OCI-LY7 (cell line): Measurements from ENCODE around the gene LRP1B. TPM values are rescaled to one million over a fixed set of nuclear protein-coding genes. Genes with fewer than 3 reads are reported as not detected.

Experiments used
- BruUV-seq: library from RNA; stranded (reverse); fragments of 400-500 nt; replicated peaks from 2 replicates; lab custom pipeline; 2021; lab: Mats Ljungman, UMichigan
- CTCF ChIA-PET: fragments of 300-600 bp; sonication (Branson Sonifier 250); formaldehyde crosslinking; loops from one replicate; lab custom pipeline; 2022; ENCODE audit warnings: antibody characterized with exemption; ENCODE audit not compliant: unreplicated experiment; lab: Charles Lee
- POLR2A ChIA-PET: fragments of 300-600 bp; sonication (Branson Sonifier 250); formaldehyde crosslinking; loops from one replicate; lab custom pipeline; 2022; ENCODE audit warnings: antibody characterized with exemption; lab: Charles Lee
- DNase-seq: peaks from one replicate; pipeline ENCODE4 v3.0.0-alpha.2; 2015; ENCODE audit warnings: low spot score
- H2AFZ ChIP-seq: fragments of 200-600 bp; sonication (generic), shearing (Covaris generic); 2 replicates; pipeline ENCODE4 v1.6.1; 2014; ENCODE audit warnings: mild to moderate bottlenecking, antibody characterized with exemption, low read length, moderate library complexity
- H3K27ac ChIP-seq: fragments of 200-600 bp; sonication (generic); 2 replicates; pipeline ENCODE4 v1.5.1; 2014; ENCODE audit warnings: mixed run types, low read depth, mild to moderate bottlenecking, moderate library complexity, low read length, inconsistent platforms; ENCODE audit not compliant: poor library complexity, severe bottlenecking
- H3K36me3 ChIP-seq: fragments of 200-600 bp; sonication (generic); 2 replicates; pipeline ENCODE4 v1.6.1; 2014; ENCODE audit warnings: mild to moderate bottlenecking, antibody characterized with exemption, low read length, moderate library complexity, mixed read lengths; ENCODE audit not compliant: insufficient read depth
- H3K4me1 ChIP-seq: fragments of 200-600 bp; sonication (generic); 2 replicates; pipeline ENCODE4 v1.5.1; 2014; ENCODE audit warnings: mild to moderate bottlenecking, low read length; ENCODE audit not compliant: insufficient read depth, poor library complexity, severe bottlenecking
- H3K4me2 ChIP-seq: fragments of 200-600 bp; sonication (generic); 2 replicates; pipeline ENCODE4 v1.6.1; 2014; ENCODE audit warnings: mild to moderate bottlenecking, low read length
- H3K4me3 ChIP-seq: fragments of 200-600 bp; sonication (generic); 2 replicates; pipeline ENCODE4 v1.5.1; 2014; ENCODE audit warnings: mild to moderate bottlenecking, low read depth, low read length; ENCODE audit not compliant: poor library complexity, severe bottlenecking
- H3K79me2 ChIP-seq: fragments of 200-600 bp; sonication (generic); 2 replicates; pipeline ENCODE4 v1.6.1; 2016; ENCODE audit warnings: low read depth, mild to moderate bottlenecking, low read length, moderate library complexity, mixed read lengths; ENCODE audit not compliant: insufficient read depth
- H3K9me2 ChIP-seq: fragments of 200-600 bp; sonication (generic); 2 replicates; pipeline ENCODE4 v1.6.1; 2016; ENCODE audit warnings: mild to moderate bottlenecking, low read length, mixed read lengths; ENCODE audit not compliant: insufficient read depth
- H3K9me3 ChIP-seq: fragments of 200-600 bp; sonication (generic); 2 replicates; pipeline ENCODE4 v1.6.1; 2014; ENCODE audit warnings: mild to moderate bottlenecking, mixed run types, low read length, mixed read lengths
- H4K20me1 ChIP-seq: fragments of 200-600 bp; sonication (generic); 2 replicates; pipeline ENCODE4 v1.6.1; 2014; ENCODE audit warnings: mild to moderate bottlenecking, antibody characterized with exemption, low read length, moderate library complexity, mixed read lengths; ENCODE audit not compliant: insufficient read depth
- CTCF ChIP-seq: fragments of 200-600 bp; sonication (generic); conservative IDR thresholded peaks from 2 replicates; pipeline ENCODE4 v1.5.1; 2014; ENCODE audit warnings: mild to moderate bottlenecking, antibody characterized with exemption, low read length, moderate library complexity, mixed read lengths
- EZH2phosphoT487 ChIP-seq: fragments of 200-600 bp; sonication (generic); IDR thresholded peaks from 2 replicates; pipeline ENCODE4 v1.6.1; 2018; ENCODE audit warnings: low read depth, borderline replicate concordance, mild to moderate bottlenecking, mixed run types, antibody characterized with exemption, low read length, moderate library complexity, mixed read lengths
- intact Hi-C: fragments of 100-400 bp; cut with micrococcal nuclease; formaldehyde crosslinking; loops from one replicate; pipeline ENCODE4 v1.10.0; 2022; ENCODE audit not compliant: unreplicated experiment
- total RNA-seq, 2 experiments: library from RNA; depleted of rRNA in 1 of 2; stranded (reverse); fragments of >200 nt in 1 of 2; shearing (Covaris generic) in 1 of 2; gene quantifications; 2 replicates each; pipeline ENCODE4 v1.2.3, GENCODE V29; 2014 to 2022

Gene LRP1B
- total RNA-seq, 2 experiments from 2014 or later = not detected

DNA sequence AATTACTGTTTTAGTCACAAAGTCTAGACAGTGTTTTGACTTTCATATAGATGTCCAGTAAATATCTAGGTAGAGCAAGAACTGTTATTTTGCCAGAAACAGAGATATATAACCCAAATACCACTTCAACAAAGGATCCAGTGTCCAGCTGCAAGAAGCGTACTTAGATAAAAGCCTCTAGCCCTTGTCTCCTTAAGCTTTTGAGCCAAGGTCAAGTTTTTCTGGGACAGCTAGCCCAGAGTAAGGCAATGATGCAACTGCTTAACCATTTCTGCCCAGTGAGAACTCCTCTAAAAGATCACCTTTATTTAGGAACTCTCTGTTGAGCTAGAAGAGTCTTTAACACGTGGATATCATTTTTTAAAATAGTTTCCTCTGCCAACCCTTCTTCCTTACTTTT is 1925.7 kb downstream of the LRP1B start:
- intact Hi-C loops = no loop called here
- no peaks in the 10 kb centered on the region for H4K20me1 ChIP-seq
- H3K79me2 ChIP-seq = no peaks in the 10 kb centered on the region
- H3K4me3 ChIP-seq = no peak overlapping the region
- BruUV-seq = no TSS peak
- H3K9me3 ChIP-seq = no peaks in the 10 kb centered on the region
- H3K36me3 ChIP-seq = no peaks in the 10 kb centered on the region
- TF ChIP-seq EZH2phosphoT487 = no peak
- TF ChIP-seq CTCF = no peak
- H3K9me2 ChIP-seq = no peaks in the 10 kb centered on the region
- DNase-seq = no peak
- no peak overlapping the region for H3K4me2 ChIP-seq
- no peak overlapping the region for H3K27ac ChIP-seq
- no peaks in the 10 kb centered on the region for H3K4me1 ChIP-seq
- no peak overlapping the region for H2AFZ ChIP-seq
- ChIA-PET POLR2A (no interaction called here), CTCF (no interaction called here)

DNA sequence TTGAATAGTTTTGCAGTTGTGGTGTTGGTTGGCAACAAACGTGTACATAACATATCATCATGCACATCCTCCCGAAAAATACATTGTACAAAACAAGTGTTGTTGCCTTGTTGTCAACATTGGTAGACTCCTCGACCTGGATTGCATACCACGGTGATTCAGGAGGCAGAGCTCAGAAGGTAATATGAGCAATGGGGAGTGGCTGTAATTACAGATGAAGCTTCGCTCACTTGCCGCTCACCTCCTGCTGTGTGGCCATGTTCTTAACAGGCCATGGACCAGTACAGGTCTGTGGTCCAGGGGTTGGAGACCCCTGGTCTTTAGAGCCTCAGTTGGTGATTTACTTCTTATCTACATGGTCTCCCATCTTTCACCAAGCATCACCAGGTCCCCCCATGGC is 1927.5 kb downstream of the LRP1B start:
- Histone ChIP-seq H3K79me2 (no peaks in the 10 kb centered on the region), H3K9me3 (no peaks in the 10 kb centered on the region), H3K4me1 (no peaks in the 10 kb centered on the region), H3K27ac (no peak overlapping the region), H4K20me1 (no peaks in the 10 kb centered on the region), H3K36me3 (no peaks in the 10 kb centered on the region), H3K4me3 (no peak overlapping the region), H3K4me2 (no peak overlapping the region), H3K9me2 (no peaks in the 10 kb centered on the region), H2AFZ (no peak overlapping the region)
- no peak for DNase-seq
- CTCF ChIA-PET = no interaction called here
- POLR2A ChIA-PET = no interaction called here
- TF ChIP-seq CTCF (no peak), EZH2phosphoT487 (no peak)
- intact Hi-C loops = no loop called here
- no TSS peak for BruUV-seq

DNA sequence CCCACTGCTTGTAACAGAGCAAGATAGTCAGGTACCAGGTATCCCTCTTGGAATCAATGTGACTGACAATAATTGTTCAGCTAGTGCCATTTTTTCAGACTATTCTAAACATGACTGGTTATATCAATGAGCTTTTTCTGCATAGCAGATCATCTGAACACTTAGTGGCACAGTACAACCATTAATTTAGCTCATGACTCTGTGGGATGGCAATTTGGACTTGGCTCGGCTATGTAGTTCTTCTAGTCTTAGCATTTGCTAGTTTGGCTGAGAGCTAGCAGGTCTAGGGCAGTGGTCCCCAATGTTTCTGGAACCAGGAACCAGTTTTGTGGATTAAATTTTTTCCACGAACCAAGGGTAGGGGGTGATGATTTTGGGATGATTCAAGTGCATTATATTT is 1929.2 kb downstream of the LRP1B start:
- no TSS peak for BruUV-seq
- DNase-seq = no peak
- Histone ChIP-seq H3K4me2 (no peak overlapping the region), H2AFZ (no peak overlapping the region), H3K9me2 (no peaks in the 10 kb centered on the region), H3K27ac (no peak overlapping the region), H4K20me1 (no peaks in the 10 kb centered on the region), H3K36me3 (no peaks in the 10 kb centered on the region), H3K4me3 (no peak overlapping the region), H3K4me1 (no peaks in the 10 kb centered on the region), H3K79me2 (no peaks in the 10 kb centered on the region), H3K9me3 (no peaks in the 10 kb centered on the region)
- TF ChIP-seq EZH2phosphoT487 (no peak), CTCF (no peak)
- intact Hi-C loops = no loop called here
- ChIA-PET POLR2A (no interaction called here), CTCF (no interaction called here)
